CD4-positive, alpha-beta T cell treated with Interleukin-12 subunit alpha and Interleukin-12 subunit beta, for 1 hour (primary cell): ENCODE data around the gene ZBTB11.
A peak's percentile ranks its signal among the peaks of the same experiment; 100 is the strongest.
"Not testable (repeated sequence)": the region's sequence is repeated elsewhere in the genome, so short reads cannot be mapped to it uniquely, and the experiment has no call there.

Experiments used
- DNase-seq: peaks from one replicate; pipeline ENCODE4 v3.0.0-alpha.2; 2020

ZBTB11 gene

DNA sequence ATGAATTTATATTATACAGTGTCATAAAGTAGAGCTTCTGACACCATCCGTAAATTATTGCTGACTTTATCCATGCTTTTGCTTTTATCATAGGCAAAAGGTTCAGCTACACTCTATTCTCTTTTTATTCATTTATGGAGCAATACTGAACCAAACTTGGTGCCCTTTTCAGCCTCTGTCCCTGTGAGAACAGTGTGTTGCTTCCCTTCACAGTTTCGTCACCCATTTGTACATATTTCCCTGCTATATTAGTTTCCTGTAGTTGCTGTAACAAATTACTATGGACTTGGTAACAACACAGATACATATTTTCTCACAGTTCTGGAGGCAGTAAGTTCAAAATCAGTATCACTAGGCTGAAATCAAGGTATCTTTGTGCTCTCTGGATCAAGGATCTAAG, 12.4 kb upstream of the ZBTB11 start:
- no peak for DNase-seq

DNA sequence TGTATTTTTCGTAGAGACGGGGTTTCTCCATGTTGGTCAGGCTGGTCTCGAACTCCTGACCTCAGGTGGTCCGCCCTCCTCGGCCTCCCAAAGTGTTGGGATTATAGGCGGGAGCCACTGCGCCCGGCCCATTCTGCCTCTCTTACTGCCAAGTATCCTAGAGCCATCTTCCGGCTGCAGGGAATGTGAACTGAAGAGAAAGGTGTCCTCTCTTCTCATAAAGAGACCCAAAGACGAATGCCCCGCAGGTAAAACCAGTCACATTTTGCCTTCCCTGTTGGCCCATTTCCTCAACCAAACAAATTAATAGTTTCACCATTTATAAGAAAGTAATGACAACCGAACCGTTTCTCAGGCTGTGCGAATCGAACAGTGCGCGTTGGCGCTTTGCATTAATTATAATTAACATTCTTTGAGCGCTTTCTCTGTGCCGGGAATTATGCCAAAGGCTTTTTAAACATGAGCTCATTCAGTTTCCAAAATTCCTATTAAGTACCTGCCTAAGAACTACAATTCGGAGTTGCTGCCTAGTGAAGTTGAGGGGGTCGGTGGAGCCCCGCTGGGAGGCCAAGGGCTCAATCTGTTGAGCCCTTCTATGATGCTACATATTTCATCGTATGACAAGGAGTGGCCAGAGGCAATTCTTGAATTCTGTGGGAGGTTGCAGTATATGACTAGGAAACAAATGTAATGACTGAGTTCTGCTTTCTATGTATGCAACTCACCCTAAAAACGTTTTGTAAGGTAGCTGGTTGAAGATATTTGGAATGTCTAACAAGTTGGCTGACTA, 10.4 kb upstream of the ZBTB11 start:
- no peak for DNase-seq

DNA sequence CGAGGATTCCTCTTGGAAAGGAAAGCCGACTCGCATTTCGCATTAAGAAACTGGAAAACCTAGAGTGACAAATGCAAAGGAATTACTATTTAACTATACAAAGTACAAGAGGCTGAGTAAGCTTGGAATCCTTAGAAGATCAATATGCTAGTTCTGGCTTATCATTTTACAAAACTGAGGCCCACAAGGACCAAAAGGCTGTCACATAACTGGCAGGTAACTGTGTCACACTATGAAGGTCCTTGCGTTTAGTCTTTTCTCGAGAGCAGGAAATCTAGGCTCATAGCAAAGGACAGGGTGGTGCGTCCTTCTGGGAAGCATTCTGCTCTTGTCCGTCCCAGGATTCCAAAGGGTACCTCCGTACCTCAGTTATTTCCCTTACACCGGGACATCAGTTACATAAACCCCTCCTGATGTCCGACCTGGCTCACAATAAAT, 9.0 kb upstream of the ZBTB11 start:
- DNase-seq = no peak

DNA sequence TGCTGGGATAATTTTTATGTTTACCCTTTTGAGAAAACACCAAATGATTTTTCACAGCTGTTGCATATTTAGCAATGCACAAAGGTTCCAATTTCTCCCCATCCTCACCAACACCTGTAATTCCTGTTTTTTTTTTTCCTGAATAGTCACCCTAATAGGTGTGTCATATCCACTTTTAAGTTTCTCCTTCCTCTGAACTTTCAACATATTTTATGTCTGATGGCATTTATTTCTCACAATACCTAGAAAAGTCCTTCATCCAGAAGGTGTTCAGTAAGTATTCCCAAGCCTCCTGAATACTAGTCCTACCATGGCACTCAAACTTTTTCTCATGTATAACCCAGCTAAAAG, 8.1 kb upstream of the ZBTB11 start:
- DNase-seq = no peak

DNA sequence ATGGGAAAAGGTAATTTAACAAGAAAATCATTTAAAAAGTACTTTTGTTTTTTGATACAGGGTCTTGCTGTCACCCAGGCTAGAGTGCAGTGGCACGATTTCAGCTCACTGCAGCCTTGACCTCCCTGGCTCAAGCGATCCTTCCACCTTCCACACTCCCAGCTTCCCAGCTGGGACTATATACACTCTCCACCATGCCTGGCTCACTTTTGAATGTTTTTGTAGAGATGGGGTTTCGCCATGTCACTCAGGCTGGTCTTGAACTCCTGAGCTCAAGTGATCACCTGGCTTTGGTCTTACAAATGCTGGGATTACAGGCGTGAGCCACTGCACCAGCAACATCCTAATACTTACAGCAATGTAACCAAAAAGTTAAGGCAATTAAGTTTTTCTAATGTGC, 3.5 kb upstream of the ZBTB11 start:
- no peak for DNase-seq

DNA sequence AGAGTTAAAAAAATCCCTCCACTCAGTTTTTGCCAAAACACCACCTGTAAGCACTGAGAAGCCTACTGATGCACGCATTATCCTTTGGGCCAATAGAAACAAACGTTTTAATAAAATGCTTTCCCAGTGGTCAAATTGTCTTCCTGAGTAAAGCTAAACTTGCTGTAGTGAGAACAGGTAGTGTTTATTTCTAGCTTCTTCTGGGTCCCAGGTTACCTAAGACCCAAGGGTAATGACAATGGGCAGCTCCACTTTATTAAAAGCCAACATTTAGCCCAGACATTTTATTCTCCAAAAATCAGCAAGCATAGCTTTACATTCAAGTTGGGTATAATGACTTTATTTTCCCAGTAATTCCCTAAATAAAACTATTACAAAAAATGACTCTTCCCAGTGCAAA, 1.9 kb upstream of the ZBTB11 start:
- not testable (repeated sequence) for DNase-seq

DNA sequence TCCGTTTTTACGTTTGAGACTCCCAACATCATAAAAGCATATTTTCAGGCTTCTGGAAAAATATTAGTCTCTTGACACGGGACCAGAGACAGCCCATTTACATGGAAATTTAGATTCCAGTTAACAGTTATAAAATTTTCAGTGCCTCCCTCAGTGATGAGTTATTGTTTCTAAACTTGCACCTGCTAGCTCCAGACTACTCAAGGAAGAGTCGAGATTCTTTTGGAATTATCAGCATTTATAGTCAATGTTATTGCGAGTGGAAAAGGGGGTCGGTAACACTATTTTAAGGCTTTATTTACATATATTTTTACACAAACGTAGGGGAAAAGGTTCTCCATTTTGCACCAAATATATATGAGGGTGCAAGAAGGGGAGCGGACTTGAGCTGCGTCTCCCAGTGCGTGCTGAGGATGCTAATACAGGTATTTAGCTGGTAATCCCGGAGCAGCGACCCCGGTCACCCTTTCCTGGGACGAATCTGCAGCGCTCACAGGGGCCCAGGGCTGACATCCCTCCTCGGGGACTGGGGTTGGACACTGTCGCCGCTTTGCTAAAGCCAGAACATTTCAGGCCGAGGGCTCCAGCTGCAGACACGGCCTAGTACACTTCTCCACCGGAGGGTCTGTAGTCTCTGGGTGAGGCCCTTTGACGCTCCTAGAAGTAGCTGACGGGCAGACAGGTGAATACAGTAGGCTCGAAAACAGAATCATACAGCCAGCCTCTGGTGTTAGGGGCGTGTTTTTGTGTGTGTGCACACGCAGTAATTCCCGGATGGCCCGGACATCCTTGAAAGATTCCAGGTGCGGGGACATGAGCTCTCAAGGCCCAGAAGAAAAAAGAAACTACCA, 729 bp upstream of the ZBTB11 start:
- no peak for DNase-seq

DNA sequence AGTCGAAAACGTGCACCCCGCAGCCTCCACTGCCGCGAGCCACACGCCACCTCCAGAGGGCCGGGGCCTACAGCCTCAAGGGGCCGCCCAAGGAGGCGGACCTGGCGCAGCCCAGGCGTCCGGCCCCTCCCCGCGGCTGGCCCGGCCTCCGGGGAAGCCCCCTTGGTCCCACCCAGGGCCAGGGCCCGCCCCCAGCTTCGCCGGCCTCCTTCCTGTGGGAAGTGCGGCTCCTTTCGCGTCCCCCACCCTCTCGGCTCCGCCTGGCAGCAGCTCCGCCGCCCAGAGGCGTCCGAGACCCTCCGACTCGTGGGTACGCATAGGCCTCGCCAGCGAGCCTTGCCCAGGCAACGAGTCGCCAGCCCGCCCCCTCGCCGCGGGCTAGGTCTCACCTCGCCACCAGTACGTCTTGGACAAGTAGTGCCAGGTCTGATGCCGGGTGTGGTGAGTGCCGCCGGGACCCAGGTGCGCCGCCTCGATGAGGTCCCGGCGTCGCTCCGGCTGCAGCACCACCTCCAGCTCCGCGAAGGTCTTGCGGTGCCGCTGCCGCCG, 642 bp downstream of the ZBTB11 start:
- peak; percentile 96 for DNase-seq

DNA sequence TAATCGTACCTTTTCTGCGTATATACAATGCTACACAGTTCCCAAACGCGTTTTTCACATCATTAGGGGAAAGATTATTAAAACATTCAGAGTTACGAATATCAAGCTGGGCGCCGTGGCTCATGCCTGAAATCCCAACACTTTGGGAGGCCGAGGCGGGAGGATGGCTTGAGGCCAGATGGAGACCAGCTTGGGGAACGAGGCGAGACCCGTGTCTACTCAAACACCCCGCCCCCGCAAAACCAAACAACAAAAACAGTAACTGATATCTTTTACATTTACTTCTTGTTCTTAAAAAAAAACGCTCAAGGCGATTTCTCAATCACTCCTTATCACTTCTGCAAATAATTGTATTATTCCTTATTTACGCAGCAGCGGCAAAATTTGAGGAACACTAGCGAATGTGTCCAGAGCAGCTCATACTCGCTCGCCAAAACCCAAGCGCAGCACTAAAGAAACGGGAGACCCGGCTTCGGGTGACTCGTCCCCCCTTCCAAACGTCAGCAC, 1.2 kb downstream of the ZBTB11 start:
- DNase-seq = peak; percentile 22

DNA sequence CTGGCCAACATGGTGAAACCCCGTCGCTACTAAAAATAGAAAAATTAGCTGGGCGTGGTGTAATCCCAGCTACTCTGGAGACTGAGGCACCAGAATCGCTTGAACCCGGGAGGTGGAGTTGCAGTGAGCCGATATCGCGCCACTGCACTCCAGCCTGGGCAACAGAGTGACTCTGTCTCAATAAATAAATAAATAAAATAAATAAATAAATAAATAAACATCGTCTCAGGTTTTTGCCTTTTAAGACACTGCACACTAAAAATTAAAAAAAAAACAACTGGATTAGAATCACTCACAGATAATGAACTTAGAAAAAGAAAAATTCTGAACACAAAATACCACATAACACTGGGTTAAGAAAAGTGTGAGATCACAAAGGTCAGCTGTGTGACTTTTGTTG, 2.4 kb downstream of the ZBTB11 start:
- no peak for DNase-seq

DNA sequence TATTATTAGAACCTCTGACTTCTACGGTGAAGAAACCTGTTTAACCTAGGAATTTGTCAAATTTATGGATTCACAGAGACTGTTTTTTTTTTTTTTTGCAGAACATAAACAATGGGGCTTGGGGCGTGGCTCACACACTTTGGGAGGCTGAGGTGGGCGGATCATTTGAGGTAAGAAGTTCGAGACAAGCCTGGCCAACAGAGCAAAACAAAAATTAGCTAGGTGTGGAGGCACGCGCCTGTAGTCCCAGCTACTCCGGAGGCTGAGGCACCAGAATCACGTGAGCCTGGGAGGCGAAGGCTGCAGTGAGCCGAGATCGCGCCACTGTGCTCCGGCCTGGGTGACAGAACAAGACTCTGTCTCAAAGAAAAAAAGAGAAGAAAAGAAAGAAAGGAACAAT, 3.0 kb downstream of the ZBTB11 start:
- no peak for DNase-seq

DNA sequence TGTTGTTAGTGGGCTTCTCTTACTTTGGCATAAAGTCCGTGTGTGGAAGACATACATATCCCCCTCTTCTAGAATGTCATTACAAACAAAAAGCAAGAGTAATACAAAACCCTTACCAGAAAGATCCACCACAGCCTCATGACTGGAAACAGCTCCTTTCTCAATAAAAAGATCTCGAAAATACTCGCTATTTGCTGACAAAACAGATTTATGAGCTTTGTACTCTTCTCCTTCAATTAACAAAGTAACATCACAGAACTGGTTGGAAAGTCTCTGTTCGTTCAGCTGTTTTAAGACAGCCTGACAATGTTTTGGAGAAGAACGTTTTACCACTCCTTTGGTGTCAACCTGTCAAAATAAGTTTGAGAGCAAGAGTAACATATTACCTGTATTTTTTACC, 5.9 kb downstream of the ZBTB11 start:
- DNase-seq = no peak

DNA sequence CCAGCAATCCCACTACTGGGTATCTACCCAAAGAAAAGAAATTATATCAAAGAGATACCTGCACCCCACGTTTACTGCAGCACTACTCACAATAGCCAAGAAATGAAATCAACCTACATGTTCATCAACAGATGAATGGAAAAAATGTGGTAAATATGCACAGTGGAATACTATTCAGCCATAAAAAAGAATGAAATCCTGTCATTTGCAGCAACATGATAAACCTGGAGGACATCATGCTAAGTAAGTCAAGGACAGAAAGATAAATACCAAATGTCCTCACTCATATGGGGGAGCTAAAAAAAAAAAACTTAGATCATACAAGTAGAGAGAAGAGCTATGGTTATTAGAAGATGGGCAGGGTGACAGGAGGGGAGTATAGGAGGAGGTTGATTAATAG, 9.1 kb downstream of the ZBTB11 start:
- DNase-seq = no peak

DNA sequence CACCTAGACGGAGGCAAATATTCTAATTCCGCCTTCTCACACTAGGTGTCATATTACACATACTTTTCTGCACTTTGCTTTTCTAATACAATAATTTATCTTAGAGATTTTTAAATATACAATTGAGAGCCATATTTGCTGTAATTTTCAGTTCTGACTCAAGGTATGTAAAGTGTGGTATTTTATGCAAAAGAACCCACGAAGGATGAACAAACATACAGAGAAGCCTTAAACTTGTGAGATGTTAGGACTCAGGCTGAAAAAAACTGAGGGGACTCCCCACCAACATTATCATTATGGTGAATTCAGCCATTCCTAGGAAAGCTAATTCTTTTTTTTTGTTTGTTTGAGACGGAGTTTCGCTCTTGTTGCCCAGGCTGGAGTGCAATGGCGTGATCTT, 9.6 kb downstream of the ZBTB11 start:
- no peak for DNase-seq

DNA sequence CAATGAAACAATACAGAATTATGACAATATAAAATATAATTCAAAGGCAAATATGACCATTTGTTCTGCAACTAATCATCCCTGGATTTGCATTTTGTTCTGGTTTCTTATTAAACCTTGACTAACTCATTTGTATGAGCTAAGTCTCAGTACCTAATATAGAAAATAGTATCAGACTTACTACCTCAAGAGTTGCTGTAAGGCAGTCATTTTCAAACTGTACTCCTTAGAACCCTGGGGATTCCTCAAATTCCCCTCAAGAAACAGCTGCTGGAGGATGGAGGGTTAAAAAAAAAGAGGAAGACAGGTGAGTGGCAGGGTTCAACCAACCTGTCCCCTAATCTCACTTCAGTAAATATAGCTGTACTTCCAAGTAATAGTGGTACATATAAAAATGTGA, 11.1 kb downstream of the ZBTB11 start:
- DNase-seq = no peak

DNA sequence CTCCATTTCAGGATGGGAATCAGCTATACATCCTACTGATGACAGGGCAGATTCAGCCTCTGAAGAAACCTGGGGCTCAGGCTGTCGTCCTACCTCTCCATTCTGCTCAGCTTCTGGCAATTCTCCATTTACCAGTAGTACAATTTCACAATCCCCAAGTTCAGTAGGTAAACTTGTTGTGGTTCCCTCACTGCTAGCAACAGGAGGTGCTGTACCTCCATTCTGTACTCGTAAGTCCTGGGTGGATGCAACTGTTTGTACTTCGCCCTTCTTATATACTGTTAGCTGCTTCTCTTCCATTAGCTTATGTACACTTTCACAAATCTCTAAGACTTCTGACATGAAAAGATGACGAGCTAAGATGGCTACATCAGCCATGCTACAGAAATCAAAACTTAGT, 11.6 kb downstream of the ZBTB11 start:
- DNase-seq = no peak

DNA sequence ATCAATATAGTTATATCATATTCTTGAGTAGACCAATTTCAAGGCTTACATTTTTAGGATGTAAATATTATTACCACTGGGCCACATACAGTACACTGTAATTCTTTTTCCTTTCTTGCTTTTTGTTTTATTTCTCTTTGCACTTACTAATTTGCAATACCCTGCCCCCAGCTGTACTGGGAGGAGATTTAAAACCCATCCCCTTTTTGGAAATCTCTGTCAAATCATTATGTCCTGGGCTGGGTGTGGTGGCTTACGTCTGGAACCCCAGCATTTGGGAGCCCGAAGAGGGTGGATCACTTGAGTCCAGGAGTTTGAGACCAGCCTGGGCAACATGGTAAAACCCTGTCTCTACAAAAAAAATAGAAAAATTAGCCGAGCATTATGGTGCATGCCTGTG, 16.2 kb downstream of the ZBTB11 start:
- no peak for DNase-seq

DNA sequence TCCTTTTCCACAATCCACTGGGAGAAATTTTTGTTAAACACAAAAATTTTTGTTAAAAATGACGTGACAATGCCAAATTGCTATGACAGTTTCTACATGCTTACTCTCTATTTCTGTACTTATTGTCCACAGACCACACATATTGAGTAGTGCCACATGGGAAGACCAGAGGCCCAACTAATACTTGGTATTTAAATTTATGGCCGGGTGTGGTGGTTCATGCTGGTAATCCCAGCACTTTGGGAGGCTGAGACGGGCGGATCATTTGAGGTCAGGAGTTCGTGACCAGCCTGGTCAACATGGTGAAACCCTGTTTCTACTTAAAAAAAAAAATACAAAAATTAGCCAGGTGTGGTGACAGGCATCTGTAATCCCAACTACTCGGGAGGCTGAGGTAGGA, 20.3 kb downstream of the ZBTB11 start:
- no peak for DNase-seq

DNA sequence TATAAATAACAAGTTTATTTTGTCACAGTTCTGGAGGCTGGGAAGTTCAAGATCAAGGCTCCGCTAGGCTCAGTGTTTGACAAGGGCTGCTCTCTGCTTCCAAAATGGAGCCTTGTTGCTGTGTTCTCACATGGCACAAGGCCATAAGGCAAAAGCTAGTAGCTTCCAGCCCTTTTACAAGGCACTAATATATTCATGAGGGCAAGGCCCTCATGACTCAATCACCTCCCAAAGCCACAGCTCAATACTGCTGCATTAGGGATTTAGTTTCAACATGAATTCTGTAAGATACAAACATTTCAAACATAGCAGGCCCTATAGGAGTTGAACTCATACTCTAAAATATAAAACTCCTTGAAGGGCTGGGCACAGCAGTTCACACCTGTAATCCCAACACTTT, 30.2 kb downstream of the ZBTB11 start:
- DNase-seq = no peak

DNA sequence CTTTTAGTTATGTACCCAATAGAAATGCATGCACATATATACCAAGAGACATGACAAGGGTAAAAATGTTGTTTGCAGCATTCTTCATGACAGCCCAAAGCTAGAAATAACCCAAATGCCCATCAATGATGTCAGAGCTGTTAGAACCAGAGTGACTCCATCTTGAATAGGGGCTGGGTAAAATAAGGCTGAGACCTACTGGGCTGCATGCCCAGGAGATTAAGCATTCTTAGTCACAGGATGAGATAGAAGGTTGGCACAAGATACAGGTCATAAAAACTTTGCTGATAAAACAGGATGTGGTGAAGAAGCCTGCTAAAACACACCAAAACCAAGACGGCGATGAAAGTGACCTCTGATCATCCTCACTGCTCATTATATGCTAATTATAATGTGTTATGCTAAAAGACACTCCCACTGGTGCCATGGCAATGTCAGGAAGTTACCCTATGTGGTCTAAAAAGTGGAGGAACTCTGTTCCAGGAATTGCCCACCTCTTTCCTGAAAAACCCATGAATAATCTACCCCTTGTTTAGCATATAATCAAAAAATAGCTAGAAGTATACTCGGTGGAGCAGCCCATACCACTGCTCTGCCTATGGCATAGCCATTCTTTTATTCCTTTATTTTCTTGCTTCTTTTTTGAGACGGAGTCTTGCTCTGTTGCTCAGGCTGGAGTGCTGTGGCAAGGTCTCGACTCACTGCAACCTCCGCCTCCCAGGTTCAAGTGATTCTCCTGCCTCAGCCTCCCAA, 32.9 kb downstream of the ZBTB11 start:
- peak; percentile 64 for DNase-seq

DNA sequence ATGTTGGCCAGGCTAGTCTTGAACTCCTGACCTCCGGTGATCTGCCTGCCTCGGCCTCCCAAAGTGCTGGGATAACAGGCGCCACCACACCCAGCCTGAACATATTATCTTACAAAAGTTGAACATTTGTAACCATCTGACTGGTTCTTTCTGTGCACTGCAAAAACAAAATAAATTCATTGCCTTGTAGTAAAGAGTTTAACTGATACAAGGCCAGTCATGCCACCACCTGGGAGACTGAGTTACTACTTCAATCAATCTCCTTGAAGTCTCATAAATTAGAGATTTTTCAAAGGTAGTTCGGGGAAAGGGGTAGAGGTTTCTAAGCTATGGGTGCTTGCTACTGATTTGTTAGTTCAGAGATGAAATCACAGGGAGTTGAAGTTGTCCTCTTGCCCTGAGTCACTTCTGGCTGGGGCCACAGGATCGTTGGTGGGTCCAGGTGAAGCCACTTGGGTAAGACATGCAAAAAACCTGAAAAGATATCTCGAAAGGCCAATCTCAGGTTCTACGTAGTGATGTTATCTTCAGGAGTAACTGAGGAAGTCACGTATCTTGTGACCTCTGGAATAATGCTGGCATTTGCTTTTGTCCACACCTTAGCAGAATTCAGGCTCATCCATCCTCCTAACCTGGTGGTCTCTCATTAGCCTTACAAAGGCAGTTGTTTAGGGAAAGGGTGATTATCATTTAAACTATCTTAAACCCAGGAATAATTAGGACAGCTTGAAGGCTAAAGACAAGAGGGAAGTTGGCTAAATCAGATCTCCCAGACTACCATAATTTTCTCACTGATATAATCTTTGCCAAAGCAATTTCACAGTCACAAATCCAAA, 33.7 kb downstream of the ZBTB11 start:
- no peak for DNase-seq

DNA sequence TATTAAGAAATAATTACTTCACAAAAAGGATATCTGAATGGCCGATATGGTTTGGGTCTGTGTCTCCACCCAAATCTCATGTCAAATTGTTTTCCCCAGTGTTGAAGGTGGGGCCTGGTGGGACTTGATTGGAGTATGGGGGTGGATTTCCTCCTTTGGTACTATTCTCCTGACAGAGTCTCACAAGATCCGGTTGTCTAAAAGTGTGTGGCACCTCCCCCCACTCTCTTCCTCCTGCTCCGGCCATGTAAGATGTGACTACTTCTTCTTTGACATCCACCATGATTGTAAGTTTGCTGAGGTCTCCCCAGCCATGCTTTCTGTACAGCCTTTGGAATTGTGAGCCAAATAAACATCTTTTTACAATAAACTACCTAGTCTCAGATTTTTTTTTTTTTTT, 34.5 kb downstream of the ZBTB11 start:
- DNase-seq = no peak
